ENCODE results near the gene NRP2.

NRP2 gene

GRCh38 chr2:205811387-205811786 is 129.1 kb downstream of the NRP2 start:
- no peak for DNase-seq

- DNase-seq: no peak
These were observed 131.7 kb downstream of the NRP2 start for GRCh38 chr2:205814039-205814364.

DNA sequence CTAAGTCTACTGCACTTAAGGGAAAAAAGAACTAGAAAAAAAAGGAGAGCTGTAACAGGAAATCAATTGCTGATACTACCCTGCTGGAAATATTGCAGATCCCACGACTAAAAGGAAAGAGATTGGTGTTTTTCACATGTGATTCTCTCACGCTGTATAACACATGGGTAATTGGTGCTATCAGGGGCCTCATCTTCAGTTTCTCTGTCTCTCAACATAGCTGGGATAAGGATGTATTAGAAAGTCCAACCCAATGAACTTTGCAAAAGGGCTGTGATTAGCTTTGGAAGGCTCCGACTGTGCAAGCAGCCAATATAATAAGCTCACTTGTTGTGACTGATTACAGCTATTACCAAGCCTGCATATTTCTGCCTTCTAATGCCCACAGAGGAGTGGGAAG is 133.4 kb downstream of the NRP2 start:
- DNase-seq: no peak

- no peak for DNase-seq
These were observed 134.0 kb downstream of the NRP2 start for GRCh38 chr2:205816268-205816667.

- no peak for DNase-seq
These were observed 140.3 kb downstream of the NRP2 start for GRCh38 chr2:205822579-205822978.

GRCh38 chr2:205827809-205828365 is 145.6 kb downstream of the NRP2 start:
- no peak for DNase-seq

GRCh38 chr2:205833864-205834263 is 151.6 kb downstream of the NRP2 start:
- DNase-seq: no peak

GRCh38 chr2:205834796-205835195 is 152.5 kb downstream of the NRP2 start:
- DNase-seq: no peak

DNA sequence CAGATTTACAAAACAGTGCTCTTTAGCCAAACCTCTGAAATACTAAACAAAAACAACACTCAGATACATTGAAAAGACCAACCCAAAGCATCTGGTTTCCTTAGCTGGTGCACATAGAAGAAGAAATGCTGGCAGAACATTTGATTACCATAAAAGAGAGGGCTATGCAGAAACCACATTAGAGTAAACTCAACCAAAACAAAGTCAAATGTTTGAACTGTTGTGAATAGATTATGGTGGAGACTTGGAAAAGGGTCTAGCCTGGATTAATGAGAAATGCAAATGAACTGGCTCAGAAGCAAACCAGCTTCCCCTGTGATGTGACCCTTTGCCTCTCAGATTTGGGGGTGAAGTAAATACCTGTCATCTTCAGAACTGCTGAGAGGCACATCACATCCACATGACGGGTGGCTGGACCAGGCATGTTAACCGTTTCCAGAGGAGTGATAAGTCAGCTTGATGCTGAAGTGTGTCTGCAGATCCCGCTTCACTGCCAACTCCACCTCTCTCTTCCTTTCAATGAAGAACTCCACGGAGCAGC is 153.0 kb downstream of the NRP2 start:
- DNase-seq: no peak

GRCh38 chr2:205835923-205836322 is 153.6 kb downstream of the NRP2 start:
- no peak for DNase-seq

- DNase-seq: no peak
These were observed 154.3 kb downstream of the NRP2 start for GRCh38 chr2:205836477-205837221.

DNA sequence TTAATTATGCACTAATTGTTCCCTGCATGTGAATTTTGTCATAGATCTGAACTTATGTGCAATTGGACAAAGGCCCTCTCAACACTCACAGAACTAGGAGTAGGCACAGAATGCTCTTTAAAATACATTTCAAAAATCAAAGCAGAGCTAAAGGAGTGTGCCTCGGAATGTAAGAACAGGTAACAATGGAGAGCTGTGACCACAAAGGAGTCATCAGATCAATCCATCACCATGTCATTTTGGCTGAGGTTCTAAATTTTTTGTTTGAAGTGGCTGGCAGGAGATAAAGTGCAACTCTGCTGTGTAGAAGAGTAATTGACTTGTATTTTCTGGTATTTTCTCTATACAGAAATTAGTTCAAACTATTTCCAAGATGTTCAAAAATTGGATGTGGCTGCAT is 155.4 kb downstream of the NRP2 start:
- no peak for DNase-seq

- no peak for DNase-seq
These were observed 163.1 kb downstream of the NRP2 start for GRCh38 chr2:205845446-205845845.

Measured in activated CD4-positive, alpha-beta T cell treated with anti-CD3 and anti-CD28 coated beads for 4 hours (primary cell).